Lower leg skin (tissue), 4 donors: ENCODE results near the gene PHLPP1. TPM values are rescaled to one million over a fixed set of nuclear protein-coding genes. Genes with fewer than 3 reads are reported as not detected.

Experiments
- DNase-seq, 2 donors: peaks; one replicate each; pipeline ENCODE4 v3.0.0-alpha.2; 2019; ENCODE audit warnings: low spot score in 2 of 2
- H3K4me3 ChIP-seq: fragments of 200-600 bp; sonication (generic); 2 replicates; pipeline ENCODE4 v1.5.1; 2017; ENCODE audit warnings: mild to moderate bottlenecking, low read depth; ENCODE audit not compliant: poor library complexity, severe bottlenecking
- POLR2A ChIP-seq, 2 donors: fragments of 450-650 bp; IDR thresholded peaks; one replicate each; pipeline ENCODE4 v1.6.1; 2016 to 2017; ENCODE audit warnings: antibody characterized with exemption in 2 of 2, mild to moderate bottlenecking in 1 of 2, moderate library complexity in 1 of 2
- whole genome bisulfite sequencing, 2 donors: methylation state at CpG; one replicate each; pipeline ENCODE4 v1.1.5; 2018; 5-methylcytosine and 5-hydroxymethylcytosine counted together
- intact Hi-C: fragments of 100-400 bp; cut with DNase I; formaldehyde crosslinking; loops from one replicate; pipeline ENCODE4 v1.15.0; 2023; ENCODE audit warnings: low total_unique reads
- total RNA-seq, 4 donors: library from RNA; depleted of rRNA; stranded (reverse); fragments of >200 nt; gene quantifications; one replicate each; pipeline ENCODE4 v1.1.0, GENCODE V29; 2016
- TF ChIP-seq, protein P1 (sequence below), 3 donors: fragments of 450-650 bp; IDR thresholded peaks; one replicate each; pipeline ENCODE4 v1.5.1; 2016; ENCODE audit warnings: antibody characterized with exemption in 3 of 3, mild to moderate bottlenecking in 3 of 3, moderate library complexity in 2 of 3

Gene PHLPP1
- total RNA-seq, 4 donors from 2014 or later = 27.3 to 38.5 (median 33.1) TPM

DNA sequence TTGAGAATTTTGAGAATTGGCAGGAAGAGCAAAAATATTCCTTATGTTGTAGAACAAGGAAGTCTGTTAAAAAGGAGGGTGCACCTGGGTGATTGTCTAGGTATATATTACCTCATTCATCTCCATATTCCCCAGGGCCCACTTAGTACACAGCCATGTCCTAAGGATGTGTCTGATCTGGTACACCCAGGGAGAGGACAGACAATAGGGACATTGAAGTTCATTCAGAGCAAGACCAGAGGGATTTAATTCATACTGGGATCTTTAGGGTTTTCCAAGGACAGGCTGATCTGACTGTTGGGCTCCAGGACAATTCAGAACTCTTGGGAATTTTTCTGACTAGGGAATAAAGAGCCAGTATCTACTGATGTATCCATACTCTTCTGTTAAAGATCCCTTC lies 112.1 kb downstream of the PHLPP1 start:
- H3K4me3 ChIP-seq = no peak overlapping the region
- TF ChIP-seq POLR2A (IDR thresholded peaks at IDR 0.05) = no peak
- TF ChIP-seq, protein P1, sequence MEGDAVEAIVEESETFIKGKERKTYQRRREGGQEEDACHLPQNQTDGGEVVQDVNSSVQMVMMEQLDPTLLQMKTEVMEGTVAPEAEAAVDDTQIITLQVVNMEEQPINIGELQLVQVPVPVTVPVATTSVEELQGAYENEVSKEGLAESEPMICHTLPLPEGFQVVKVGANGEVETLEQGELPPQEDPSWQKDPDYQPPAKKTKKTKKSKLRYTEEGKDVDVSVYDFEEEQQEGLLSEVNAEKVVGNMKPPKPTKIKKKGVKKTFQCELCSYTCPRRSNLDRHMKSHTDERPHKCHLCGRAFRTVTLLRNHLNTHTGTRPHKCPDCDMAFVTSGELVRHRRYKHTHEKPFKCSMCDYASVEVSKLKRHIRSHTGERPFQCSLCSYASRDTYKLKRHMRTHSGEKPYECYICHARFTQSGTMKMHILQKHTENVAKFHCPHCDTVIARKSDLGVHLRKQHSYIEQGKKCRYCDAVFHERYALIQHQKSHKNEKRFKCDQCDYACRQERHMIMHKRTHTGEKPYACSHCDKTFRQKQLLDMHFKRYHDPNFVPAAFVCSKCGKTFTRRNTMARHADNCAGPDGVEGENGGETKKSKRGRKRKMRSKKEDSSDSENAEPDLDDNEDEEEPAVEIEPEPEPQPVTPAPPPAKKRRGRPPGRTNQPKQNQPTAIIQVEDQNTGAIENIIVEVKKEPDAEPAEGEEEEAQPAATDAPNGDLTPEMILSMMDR (IDR thresholded peaks at IDR 0.05) = no peak
- no peak for DNase-seq
- intact Hi-C loops = no loop called here

DNA sequence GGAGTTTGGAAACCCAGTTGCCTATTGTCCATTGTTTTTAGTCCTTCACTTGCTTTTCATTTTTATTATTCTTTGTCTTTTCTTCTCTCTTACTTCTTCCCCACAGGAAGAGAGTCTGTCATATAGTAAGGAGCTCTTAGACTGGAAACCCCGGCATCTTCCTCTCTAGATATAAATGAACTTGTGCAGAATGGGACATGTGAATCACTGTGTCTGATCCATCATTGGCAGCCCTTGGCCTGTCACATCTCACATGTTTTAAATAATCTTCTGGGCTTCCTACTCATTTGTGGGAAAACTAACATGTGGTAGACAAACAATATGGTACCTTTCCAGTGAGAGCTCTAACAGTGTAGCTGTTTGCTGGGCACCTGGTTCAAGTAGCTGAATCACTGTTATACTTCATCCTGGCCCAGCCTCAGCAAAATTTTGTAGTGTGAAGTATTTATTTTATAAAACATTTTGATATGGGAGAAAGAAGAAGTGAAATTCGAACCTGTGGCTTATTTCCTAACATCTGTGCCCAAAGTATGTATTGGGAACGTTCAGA lies 112.8 kb downstream of the PHLPP1 start:
- no peak for DNase-seq
- 45 to 47% methylated on average over 3 of the region's 3 CpGs for WGBS, 2 donors
- intact Hi-C loops = no loop called here
- TF ChIP-seq, protein P1 (IDR thresholded peaks at IDR 0.05) = no peak
- TF ChIP-seq POLR2A (IDR thresholded peaks at IDR 0.05) = no peak
- no peak overlapping the region for H3K4me3 ChIP-seq

DNA sequence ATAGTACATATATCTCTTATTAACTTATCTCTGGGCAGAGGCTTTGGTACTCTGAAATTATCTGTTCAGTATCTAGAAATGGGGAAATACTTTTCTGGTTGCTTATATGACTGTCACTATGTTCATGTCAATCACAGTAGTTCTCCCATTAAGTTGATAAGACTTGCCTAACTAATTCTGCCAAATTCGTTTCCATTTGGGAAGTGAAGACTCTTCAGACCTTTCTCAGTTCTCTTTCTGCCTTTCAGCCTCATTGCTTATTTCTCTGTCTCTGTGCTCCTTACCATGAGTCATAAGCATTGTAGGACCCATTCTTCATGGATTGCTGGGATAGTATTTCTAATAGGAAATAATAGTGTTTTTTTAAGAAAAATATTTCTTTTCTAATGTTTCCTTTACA lies 113.5 kb downstream of the PHLPP1 start:
- no peak for DNase-seq
- H3K4me3 ChIP-seq = no peak overlapping the region
- WGBS, 2 donors = 73 to 78% methylated on average over 1 of the region's 1 CpG
- intact Hi-C loops = no loop called here
- no peak for TF ChIP-seq POLR2A (IDR thresholded peaks at IDR 0.05)
- TF ChIP-seq, protein P1 (IDR thresholded peaks at IDR 0.05) = no peak

DNA sequence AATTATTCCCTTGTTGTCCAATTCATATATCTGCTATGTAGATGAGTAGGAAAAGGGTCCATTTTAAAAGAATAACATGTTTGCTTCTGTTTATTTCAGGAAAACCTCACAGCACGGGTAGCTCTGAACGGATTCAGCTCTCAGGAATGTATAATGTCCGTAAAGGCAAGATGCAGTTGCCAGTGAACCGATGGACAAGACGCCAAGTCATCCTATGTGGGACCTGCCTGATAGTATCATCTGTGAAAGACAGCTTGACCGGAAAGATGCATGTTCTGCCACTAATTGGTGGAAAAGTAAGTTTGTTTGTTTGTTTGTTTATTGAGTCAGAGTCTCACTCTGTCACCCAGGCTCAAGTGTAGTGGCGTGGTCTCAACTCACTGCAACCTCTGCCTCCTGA lies 114.6 kb downstream of the PHLPP1 start:
- TF ChIP-seq POLR2A (IDR thresholded peaks at IDR 0.05) = no peak
- TF ChIP-seq, protein P1 (IDR thresholded peaks at IDR 0.05) = no peak
- no peak for DNase-seq
- intact Hi-C loops = no loop called here
- H3K4me3 ChIP-seq = no peak overlapping the region
- 93 to 95% methylated on average over 7 of the region's 7 CpGs for WGBS, 2 donors

DNA sequence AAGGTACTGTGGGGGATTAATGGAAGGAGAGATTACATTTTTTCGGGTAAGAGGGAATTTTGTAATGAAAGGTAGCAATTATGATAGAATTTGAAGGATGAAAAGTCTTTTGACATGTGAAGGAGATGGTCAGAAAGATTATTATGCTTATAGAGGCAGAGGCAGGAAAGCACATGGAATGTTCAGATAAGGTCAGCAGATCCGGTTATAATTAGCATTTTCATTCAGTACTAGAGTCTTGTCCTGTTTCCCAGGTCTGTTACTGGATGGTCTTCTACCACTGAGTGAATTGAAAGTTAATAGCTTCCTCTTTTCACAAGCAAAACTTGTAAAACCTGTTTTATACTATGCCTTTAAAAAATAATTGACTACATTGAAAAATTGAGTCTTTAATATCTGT lies 116.9 kb downstream of the PHLPP1 start:
- intact Hi-C loops = no loop called here
- whole genome bisulfite sequencing, 2 donors = 46 to 51% methylated on average over 2 of the region's 2 CpGs
- TF ChIP-seq POLR2A (IDR thresholded peaks at IDR 0.05) = no peak
- TF ChIP-seq, protein P1 (IDR thresholded peaks at IDR 0.05) = no peak
- no peak overlapping the region for H3K4me3 ChIP-seq
- no peak for DNase-seq

DNA sequence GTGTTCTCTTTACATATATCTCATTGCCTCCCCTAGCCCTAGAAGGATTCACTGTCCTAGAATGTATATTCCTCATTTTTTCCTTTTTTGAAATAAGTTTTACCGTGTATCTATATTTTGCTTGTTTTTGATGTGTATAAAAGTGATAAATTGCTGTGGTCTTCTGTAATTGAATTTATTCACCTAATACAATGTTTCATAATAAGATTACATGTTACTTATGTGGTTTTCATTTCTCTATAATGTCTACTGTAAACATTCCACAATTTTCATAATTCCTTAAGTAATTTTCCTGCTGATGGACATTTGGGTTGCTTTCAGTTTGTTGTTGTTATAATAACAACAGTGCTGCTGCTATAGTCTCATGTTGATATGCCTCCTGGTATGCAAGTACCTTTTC lies 118.2 kb downstream of the PHLPP1 start:
- H3K4me3 ChIP-seq = no peak overlapping the region
- no peak for TF ChIP-seq POLR2A (IDR thresholded peaks at IDR 0.05)
- TF ChIP-seq, protein P1 (IDR thresholded peaks at IDR 0.05) = no peak
- 92 to 98% methylated on average over 1 of the region's 1 CpG for WGBS, 2 donors
- intact Hi-C loops = no loop called here
- DNase-seq = no peak
